Fibroblast of mammary gland (primary cell): ENCODE results near the gene CASQ2.

Experiments used
- DNase-seq: peaks from one replicate; pipeline ENCODE4 v3.0.0-alpha.2; 2010; ENCODE audit warnings: low read depth
- H3K4me3 ChIP-seq: 2 replicates; pipeline ENCODE4 v1.5.1; 2011; ENCODE audit warnings: low read depth, mild to moderate bottlenecking, low read length, moderate library complexity; ENCODE audit not compliant: control insufficient read depth
- CTCF ChIP-seq: conservative IDR thresholded peaks from 2 replicates; pipeline ENCODE4 v1.5.1; 2011; ENCODE audit warnings: low read depth, low read length, inconsistent platforms; ENCODE audit not compliant: control insufficient read depth, insufficient read depth

The CASQ2 gene

GRCh38 chr1:115796036-115796435, 27.5 kb upstream of the CASQ2 start:
- H3K4me3 ChIP-seq, result no peak overlapping the region
- DNase-seq, result no peak
- TF ChIP-seq CTCF, result no peak

- no peak overlapping the region for H3K4me3 ChIP-seq
- TF ChIP-seq CTCF, result no peak
- DNase-seq, result no peak
Measured at GRCh38 chr1:115794976-115795639, 26.6 kb upstream of the CASQ2 start.

- DNase-seq, result no peak
Measured at GRCh38 chr1:115793162-115793561, 24.6 kb upstream of the CASQ2 start.

GRCh38 chr1:115791816-115792215, 23.3 kb upstream of the CASQ2 start:
- no peak for DNase-seq
- TF ChIP-seq CTCF, result no peak
- no peak overlapping the region for H3K4me3 ChIP-seq

More at GRCh38 chr1:115793162-115793561, 24.6 kb upstream of the CASQ2 start:
- H3K4me3 ChIP-seq, result no peak overlapping the region
- TF ChIP-seq CTCF, result no peak

- no peak overlapping the region for H3K4me3 ChIP-seq
- TF ChIP-seq CTCF, result no peak
- no peak for DNase-seq
Measured at GRCh38 chr1:115790846-115791245, 22.3 kb upstream of the CASQ2 start.

- no peak for TF ChIP-seq CTCF
- no peak for DNase-seq
- no peak overlapping the region for H3K4me3 ChIP-seq
Measured at GRCh38 chr1:115790356-115790755, 21.8 kb upstream of the CASQ2 start.

GRCh38 chr1:115783311-115783710, 14.8 kb upstream of the CASQ2 start:
- H3K4me3 ChIP-seq, result no peak overlapping the region
- DNase-seq, result no peak
- TF ChIP-seq CTCF, result no peak
